GM21529 (cell line): ENCODE results near the gene SYN1.
"Not testable (repeated sequence)": the region's sequence is repeated elsewhere in the genome, so short reads cannot be mapped to it uniquely, and the experiment has no call there.

Source experiments
- ATAC-seq: cut with Tn5 transposase; IDR thresholded peaks from one replicate; pipeline ENCODE4 v1.9.1; 2021; ENCODE audit not compliant: unreplicated experiment

The SYN1 gene

GRCh38 chrX:47619486-47620302 lies at the start of gene SYN1:
SYN1 (minus strand) TSS chrX:47619857; CDS start chrX:47619728, 129 bp downstream.
- ATAC-seq, result peak; percentile 59

- not testable (repeated sequence) for ATAC-seq
Observed at GRCh38 chrX:47665797-47666196, 46.1 kb upstream of the SYN1 start.

DNA sequence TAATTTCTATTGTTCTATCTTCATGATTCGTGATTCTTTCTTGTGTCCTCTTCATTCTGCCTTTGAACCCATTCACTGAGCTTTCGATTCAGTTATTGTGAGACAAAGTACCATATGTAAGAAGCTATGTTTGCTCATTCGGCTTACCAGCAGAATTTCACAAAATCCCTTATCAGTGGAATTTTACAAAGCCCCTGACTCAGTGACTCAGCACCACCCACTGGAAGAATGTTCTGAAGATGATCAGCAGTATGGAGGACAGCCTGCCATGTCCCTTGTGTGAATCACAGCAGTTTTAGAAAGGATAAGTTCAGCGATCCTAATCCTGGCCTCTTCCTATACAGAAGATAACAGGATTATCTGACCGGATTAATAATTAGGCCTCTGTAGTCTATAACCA lies 45.1 kb upstream of the SYN1 start:
- ATAC-seq, result no peak

DNA sequence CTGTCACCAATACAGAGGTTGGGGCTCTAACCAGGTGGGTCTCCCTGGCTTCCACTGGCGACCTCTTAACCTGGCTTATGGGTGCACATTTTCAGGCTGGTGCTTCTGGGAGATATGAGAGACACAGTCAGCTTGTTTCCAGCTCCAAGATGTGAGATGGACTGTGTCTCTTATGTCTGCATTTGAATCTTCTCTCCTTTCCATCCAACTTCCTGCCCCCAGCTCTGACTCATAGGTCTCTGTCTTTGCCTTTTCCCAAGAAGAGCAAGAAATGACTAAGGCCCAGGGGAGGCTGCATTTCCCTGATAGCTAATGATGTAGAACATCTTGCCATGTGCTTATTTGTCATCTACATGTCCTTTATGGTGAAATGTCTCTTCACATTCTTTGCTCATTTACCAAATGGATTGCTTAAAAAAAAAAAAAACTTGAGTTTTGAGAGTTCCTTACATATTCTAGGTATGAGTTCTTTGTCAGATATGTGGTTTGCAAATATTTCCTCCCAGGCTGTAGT lies 42.5 kb upstream of the SYN1 start:
- no peak for ATAC-seq

GRCh38 chrX:47661539-47661938 lies 41.9 kb upstream of the SYN1 start:
- ATAC-seq, result no peak

- no peak for ATAC-seq
Observed at GRCh38 chrX:47659421-47659726, 39.7 kb upstream of the SYN1 start.

DNA sequence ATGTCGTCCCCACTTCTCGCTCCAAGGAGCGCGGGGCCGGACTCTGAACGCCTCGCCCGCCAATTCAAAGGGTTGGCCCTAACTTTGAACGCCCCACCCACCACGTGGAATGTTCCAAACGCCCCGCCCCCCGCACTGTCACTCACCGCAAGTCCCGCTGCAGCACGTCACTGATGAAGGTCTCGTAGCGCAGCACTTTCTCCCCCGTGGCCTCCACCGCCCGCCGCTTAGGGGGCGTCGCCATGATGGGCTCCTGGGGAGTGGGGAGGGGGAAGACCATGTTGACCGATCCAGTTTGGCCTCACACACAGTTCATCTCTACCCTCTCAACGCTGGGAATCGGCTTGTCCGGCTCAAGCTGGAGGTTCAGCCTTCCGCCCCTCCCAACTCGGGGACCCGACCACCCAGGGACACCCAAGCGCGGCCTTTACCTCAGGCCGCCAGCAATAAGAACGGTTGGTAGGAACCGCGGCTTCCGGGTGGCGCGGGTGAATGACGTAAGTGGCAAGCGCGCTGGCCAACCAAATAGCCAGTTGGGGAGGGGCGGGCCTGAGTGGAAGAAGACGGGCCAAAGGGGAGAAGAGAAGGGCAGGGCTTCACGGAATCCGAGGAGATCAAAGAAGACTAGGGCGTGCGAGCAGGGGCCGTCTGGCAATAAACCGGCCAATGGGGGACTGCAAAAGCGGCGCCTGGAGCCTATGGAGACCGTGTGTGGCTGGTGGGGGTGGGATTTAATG lies 39.2 kb upstream of the SYN1 start, which contains the start of gene UXT:
Gene UXT, minus strand, starts transcription at position 497 of the 737 bp plus-strand sequence. Its CDS starts 253 bp downstream, at position 244.
- peak; percentile 77 for ATAC-seq

DNA sequence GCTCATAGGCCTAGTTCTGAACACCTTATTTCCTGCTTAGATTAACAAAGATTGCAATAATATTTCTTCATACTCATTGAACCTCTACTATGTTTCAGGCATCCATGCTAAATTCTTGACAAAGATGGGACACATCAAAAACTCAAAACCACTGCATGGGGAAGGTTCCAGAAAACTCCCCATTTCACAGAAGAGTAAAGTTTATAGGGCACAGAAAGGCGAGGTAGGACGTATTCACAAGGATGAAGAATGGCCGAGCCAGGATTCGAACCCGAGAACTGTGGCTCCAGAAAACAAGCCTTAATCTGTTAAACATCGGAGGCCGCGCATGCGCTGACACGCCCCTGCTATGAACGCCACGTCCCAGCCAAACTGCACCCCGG lies 38.6 kb upstream of the SYN1 start:
- no peak for ATAC-seq

DNA sequence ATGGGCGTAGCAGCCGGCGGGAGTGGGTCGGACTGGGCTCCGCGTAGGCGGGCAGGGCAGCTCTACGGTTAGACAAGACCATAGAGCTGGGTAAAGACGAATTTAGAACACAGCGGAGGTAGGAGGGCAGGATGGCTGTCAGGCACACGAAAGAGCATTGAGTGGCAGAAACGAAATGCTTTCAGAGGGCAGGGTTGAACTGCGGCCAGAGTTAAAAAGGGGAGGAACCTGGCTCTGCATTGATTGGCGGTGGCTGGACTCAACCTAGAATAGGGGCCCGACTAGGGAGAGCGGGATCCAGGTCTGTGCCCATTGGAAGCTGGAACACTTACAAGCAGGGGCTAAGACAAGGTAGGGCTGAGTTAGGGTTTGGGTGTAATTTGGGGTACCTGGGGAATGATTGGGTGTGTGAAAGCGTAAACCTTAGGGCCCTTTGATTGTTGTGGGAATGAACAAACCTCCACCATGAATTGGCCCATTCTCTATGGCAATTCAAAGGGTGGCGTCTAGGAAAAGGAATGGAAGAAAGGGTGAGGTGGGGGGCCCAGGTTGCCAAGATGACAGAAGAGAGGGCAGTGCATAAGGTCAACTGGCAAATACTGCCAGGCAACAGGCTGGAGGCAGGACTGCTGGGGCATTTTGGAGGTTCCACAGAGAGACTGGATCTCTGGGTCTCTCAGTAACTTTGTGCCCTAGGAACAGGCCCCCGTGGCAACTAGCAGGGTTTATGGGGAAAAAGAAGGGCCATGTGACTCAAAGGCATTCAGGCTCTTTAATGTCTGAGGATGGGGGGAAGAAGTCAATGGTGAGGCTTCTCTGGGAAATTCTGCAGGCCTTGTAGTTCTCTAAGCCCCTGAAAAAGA lies 31.6 kb upstream of the SYN1 start:
- no peak for ATAC-seq

DNA sequence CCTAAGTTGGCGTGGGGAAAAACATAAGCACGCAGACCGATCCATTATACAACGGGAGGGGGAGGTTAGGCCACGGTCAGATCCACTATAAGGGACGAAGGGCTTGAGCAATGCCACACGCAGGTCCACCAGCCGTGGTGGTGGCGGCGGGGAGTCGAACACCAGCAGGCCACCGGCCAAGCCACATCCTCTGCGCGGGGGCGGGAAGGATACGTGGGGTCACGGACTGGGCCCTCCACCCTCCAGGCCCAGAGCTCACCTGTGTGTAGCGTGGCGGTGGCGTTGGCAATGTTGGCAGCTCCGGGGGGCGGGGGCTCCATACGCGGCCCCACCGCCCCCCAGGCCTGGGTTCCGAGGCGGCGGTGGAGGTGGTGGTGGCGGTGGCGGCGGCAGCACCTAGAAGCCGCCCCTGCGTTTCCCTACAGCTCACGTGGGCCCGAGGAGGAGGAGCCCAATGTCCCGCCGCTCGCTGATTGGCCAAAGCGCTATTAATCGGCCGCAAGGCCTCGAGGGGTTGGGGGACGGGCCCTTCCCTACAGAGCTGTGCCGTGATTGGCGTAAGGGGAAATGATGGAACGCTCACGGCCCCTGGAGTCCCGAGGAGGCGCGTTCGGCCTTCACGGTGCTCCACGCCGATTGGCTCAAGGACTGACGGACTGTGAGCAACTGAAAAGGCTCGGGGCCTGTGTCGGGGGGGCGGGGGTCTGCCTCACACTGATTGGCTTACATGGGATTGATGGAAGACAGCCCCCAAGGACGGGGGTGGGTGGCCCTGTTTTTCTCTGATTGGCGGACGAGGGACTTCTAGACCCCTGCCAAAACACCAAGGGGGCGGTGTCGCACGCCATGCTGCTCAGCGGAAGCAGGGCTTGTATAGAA lies 30.7 kb upstream of the SYN1 start, which contains the start of gene ELK1:
Gene ELK1, minus strand, starts transcription at position 400 of the 879 bp plus-strand sequence. CDS start 9,122 bp downstream, outside the sequence.
- ATAC-seq, result peak; percentile 88

DNA sequence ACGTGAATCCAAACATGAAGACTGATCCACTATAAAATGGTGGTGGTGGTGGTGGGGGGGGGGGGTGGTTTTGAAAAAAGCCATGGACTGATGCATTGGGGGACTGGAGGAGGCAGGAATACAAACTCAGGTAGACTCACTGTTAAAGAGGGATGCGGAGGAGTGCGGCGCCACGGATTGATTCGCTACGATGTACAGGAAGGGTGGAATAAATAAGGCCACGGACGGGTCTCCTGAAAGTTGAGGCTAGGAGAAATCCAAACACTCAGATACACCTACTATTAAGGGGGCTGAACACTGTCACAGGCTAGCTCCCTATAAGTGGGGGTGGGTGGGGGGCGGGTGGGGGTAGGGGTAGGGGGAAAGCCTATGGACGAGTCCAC lies 30.1 kb upstream of the SYN1 start:
- no peak for ATAC-seq

- ATAC-seq, result no peak
Observed at GRCh38 chrX:47649271-47649670, 29.6 kb upstream of the SYN1 start.

GRCh38 chrX:47648376-47648775 lies 28.7 kb upstream of the SYN1 start:
- no peak for ATAC-seq

- no peak for ATAC-seq
Observed at GRCh38 chrX:47646636-47647035, 27.0 kb upstream of the SYN1 start.

DNA sequence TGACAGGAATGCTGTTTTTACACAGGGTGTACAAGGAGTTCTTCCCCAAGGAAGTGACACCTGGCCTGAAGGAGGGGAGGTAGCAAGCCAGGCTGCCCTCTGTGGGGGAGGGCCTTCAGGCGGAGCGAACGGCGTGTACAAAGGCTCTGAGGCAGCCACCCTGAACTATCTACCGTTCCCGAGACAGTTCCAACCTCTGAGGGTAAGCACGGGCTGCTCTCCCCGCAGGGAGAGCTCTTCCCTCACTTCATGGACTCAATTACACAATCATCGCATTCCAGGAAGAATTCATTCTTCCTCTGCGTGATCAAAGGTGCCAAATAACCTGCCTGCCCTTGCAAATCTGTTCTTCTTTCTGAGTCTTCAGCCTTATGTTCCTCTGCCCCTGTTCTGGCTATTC lies 25.9 kb upstream of the SYN1 start:
- ATAC-seq, result no peak

- ATAC-seq, result no peak
Observed at GRCh38 chrX:47644557-47645091, 25.0 kb upstream of the SYN1 start.

DNA sequence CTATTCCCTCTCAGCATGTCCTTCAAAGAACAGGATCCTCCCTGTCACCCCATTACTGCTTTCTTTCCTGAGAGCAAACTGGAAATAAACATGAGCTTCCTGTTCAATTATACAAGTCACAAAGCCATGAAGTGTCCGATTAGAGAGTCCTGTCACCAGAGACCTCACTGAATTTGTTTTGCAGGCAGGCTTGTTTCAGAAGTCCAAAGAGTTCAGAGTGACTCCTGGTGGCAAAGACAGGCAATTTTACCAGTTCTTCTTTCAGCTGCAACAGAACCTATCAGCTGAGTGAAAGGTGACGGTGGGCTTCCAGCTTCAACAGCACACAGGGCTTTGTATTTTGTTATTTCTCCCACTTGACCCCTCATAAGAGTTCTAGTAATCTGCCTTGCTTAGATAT lies 24.3 kb upstream of the SYN1 start:
- no peak for ATAC-seq

DNA sequence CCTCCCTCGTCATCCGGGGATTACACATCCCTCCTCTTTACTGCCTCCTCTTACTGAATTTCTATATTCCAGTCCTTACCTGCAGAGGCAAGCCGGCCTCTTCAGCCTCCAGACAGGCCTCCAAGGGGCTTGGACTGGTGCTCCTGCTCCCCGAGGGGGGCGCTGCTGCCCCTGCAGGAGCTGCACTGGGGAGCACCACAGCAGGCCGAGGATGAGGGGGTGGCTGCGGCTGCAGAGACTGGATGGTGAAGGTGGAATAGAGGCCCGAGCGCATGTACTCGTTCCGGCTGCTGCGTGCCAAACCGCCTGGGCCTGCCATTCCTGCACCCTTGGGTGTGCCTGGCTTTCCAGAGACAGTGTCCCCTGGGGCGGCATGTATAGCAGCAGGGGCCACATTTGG lies 19.2 kb upstream of the SYN1 start:
- no peak for ATAC-seq

GRCh38 chrX:47637546-47638195 lies 18.0 kb upstream of the SYN1 start:
- no peak for ATAC-seq
